Ascending aorta (tissue), 2 donors: Measurements from ENCODE around the gene ATP6V1G2. TPM values are rescaled to one million over a fixed set of nuclear protein-coding genes. Genes with fewer than 3 reads are reported as not detected.

Experiments
- DNase-seq, 2 donors: peaks; one replicate each; pipeline ENCODE4 v3.0.0-alpha.2; 2019; ENCODE audit warnings: low spot score in 2 of 2
- H3K27ac ChIP-seq, 2 donors: fragments of 200-600 bp; sonication (generic); one replicate each; pipeline ENCODE4 v1.5.1; 2016 to 2017; ENCODE audit warnings: mild to moderate bottlenecking in 1 of 2
- H3K27me3 ChIP-seq: fragments of 200-600 bp; sonication (generic); one replicate; pipeline ENCODE4 v1.5.1; 2017
- H3K36me3 ChIP-seq, 2 donors: fragments of 200-600 bp; sonication (generic); one replicate each; pipeline ENCODE4 v1.5.1; 2016
- H3K4me1 ChIP-seq, 2 donors: fragments of 200-600 bp; sonication (generic); one replicate each; pipeline ENCODE4 v1.5.1; 2016 to 2017; ENCODE audit warnings: mild to moderate bottlenecking in 1 of 2
- H3K4me3 ChIP-seq, 2 donors: fragments of 200-600 bp; sonication (generic); one replicate each; pipeline ENCODE4 v1.5.1; 2016 to 2017; ENCODE audit warnings: mild to moderate bottlenecking in 1 of 2
- H3K9me3 ChIP-seq, 2 donors: fragments of 200-600 bp; sonication (generic); one replicate each; pipeline ENCODE4 v1.5.1; 2016
- intact Hi-C: fragments of 100-400 bp; cut with DNase I; formaldehyde crosslinking; loops from one replicate; pipeline ENCODE4 v1.15.1; 2023
- total RNA-seq: library from RNA; depleted of rRNA; stranded (reverse); fragments of >200 nt; gene quantifications from one replicate; pipeline ENCODE4 v1.1.0, GENCODE V29; 2016
- TF ChIP-seq, protein P1 (sequence below), 3 experiments: fragments of 200-600 bp in 2 of 3; fragments of 450-650 bp in 1 of 3; sonication (generic) in 2 of 3; IDR thresholded peaks; one replicate each; pipeline ENCODE4 v1.5.1; 2016 to 2019; ENCODE audit warnings: antibody characterized with exemption in 3 of 3, mild to moderate bottlenecking in 1 of 3, moderate library complexity in 1 of 3

Gene ATP6V1G2
- total RNA-seq, 1 donor from 2014 or later: not detected

DNA sequence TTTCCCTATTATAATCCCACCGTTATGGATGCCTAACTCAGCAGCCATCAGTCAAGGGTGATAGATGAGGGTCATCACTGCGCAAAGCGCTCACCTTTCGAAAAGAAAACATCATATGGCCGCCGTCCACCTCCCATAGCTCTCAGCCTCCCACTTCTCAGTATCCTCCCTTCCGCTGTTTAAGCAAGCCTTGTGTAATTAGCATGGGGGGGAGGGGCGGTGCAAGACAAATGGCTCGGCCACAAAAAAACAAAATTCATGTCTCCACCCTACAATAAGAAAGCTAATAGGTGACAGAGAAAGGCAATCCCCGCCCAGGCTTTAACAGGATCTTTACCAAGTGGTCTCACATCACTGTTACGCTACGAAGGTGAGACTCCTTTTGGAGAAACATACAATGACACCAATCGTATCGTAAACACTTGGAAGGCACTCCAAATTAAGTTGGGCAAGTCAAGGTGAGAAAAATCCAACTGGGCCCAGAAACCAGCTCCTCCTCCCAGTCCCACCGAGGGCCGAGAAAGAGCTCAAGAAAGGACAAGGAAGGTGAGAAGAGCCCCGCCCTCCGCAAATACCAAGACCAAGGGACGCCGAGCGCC is 5.2 kb downstream of the ATP6V1G2 start:
- intact Hi-C loops: loop anchor here (5.0 to 10.0 kb wide), 6 partner anchors 139 to 1874 kb away; partner anchors contain the start of genes AGER, CUTA, MICA and MRPS18B
- no peaks in the 10 kb centered on the region for H3K9me3 ChIP-seq
- peaks cover 30 to 43% of the 10 kb centered on the region in 2 donors for H3K36me3 ChIP-seq
- peak overlapping the region; percentile 94 to 95 for H3K27ac ChIP-seq
- H3K27me3 ChIP-seq: no peaks in the 10 kb centered on the region
- peak overlapping the region; percentile 76 to 88 for H3K4me3 ChIP-seq
- no peak for DNase-seq
- peaks cover 13 to 32% of the 10 kb centered on the region in 2 donors for H3K4me1 ChIP-seq
- TF ChIP-seq, protein P1, sequence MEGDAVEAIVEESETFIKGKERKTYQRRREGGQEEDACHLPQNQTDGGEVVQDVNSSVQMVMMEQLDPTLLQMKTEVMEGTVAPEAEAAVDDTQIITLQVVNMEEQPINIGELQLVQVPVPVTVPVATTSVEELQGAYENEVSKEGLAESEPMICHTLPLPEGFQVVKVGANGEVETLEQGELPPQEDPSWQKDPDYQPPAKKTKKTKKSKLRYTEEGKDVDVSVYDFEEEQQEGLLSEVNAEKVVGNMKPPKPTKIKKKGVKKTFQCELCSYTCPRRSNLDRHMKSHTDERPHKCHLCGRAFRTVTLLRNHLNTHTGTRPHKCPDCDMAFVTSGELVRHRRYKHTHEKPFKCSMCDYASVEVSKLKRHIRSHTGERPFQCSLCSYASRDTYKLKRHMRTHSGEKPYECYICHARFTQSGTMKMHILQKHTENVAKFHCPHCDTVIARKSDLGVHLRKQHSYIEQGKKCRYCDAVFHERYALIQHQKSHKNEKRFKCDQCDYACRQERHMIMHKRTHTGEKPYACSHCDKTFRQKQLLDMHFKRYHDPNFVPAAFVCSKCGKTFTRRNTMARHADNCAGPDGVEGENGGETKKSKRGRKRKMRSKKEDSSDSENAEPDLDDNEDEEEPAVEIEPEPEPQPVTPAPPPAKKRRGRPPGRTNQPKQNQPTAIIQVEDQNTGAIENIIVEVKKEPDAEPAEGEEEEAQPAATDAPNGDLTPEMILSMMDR (IDR thresholded peaks at IDR 0.05): peak in 1 of 3 experiments; percentile 2

DNA sequence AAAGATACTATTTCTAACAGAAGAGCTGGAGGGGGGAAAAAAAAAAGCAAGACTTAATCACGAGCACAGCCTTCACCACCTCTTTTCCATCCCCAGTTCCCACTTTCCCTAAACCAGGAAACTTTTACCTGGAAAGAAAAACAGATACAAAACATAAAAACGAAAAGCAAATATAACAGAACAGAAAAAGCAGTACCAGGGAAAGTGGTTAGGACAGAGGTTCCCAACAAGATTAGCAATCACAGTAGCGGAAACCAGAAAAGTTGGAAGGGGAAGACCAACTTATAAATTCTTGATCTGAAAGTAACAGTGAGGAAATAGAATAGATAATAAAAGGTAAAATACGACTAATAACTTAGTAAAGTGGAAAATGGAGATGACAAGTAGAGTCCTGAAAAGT is 5.8 kb downstream of the ATP6V1G2 start:
- Histone ChIP-seq H3K9me3 (no peaks in the 10 kb centered on the region), H3K36me3 (peaks cover 36 to 48% of the 10 kb centered on the region in 2 donors), H3K27me3 (no peaks in the 10 kb centered on the region), H3K4me1 (peaks cover 13 to 32% of the 10 kb centered on the region in 2 donors), H3K27ac (peak overlapping the region; percentile 94 to 95), H3K4me3 (peak overlapping the region; percentile 76 to 88)
- intact Hi-C loops: loop anchor here (5.0 to 10.0 kb wide), 6 partner anchors 138 to 1874 kb away; partner anchors contain the start of genes AGER, CUTA, MICA and MRPS18B
- TF ChIP-seq, protein P1 (IDR thresholded peaks at IDR 0.05): no peak
- no peak for DNase-seq

DNA sequence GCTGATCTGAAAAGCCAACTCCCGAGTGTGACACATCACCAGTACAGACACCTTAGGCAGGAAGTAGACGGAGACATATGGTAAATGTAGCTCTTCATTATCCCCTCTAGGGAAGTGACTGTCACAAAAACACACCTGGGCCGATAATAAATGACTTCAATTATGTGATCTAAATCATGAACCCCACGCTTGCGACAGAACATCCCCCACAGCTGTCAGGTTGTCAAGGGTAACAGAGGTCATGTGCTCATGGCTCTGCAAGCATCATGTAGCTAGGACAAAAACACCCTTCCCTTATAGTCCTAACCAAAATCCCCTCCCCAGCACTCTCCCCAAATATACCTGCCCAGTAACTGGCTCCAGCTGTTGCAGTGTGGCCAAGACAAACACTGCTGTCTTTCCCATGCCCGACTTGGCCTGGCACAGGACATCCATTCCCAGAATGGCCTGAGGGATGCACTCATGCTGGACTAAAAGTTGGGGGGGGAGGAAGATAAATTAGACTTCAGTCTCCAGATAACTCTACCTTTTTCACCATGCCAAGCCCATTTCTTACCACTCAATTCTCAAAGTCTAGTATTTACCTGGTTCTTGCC is 7.5 kb downstream of the ATP6V1G2 start:
- TF ChIP-seq, protein P1 (IDR thresholded peaks at IDR 0.05): no peak
- Histone ChIP-seq H3K27ac (no peak overlapping the region), H3K4me3 (peak overlapping the region in 1 of 2 donors; percentile 76), H3K27me3 (no peaks in the 10 kb centered on the region), H3K4me1 (peaks cover 13 to 32% of the 10 kb centered on the region in 2 donors), H3K36me3 (peaks cover 53 to 65% of the 10 kb centered on the region in 2 donors), H3K9me3 (no peaks in the 10 kb centered on the region)
- no peak for DNase-seq
- intact Hi-C loops: no loop called here

DNA sequence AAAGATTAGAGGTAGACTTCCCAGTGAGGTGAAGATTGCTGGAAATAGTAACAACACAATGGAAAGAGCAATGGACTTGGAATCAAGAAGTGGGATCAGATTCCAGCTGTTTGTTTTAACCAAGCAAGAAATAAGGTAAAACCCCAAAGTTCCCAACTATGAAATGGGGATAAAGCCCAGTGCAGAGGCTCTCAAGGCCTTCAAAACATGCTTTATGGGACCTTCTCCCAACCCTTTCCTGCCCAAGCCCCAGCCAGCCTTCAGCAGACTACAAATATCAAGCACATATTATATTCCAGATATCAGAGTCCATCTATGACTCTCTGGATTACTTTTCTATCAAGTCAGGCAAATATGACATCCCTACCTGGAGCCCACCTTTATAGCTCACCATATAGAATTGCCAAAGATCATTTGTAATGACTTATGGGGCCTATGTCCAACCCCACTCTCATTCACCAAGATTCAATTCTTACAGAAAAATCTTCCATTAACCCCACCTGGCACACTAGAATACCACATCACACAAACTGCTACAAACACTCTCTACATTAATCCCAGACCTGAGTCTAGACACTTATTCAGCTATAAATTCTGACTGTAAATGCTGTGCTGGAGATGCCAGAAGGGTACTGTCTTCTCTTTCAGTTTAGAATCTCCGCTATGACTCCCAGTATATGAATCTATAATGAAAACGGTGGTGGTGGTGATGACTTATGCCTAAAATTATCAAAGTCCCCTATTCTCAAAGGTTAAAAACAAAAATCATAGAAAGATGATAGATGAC is 10.7 kb downstream of the ATP6V1G2 start:
- DNase-seq: no peak
- Histone ChIP-seq H3K9me3 (no peaks in the 10 kb centered on the region), H3K27me3 (no peaks in the 10 kb centered on the region), H3K4me1 (peaks cover 12 to 25% of the 10 kb centered on the region in 2 donors), H3K4me3 (no peak overlapping the region), H3K27ac (no peak overlapping the region), H3K36me3 (peaks cover 83 to 95% of the 10 kb centered on the region in 2 donors)
- TF ChIP-seq, protein P1 (IDR thresholded peaks at IDR 0.05): no peak
- intact Hi-C loops: no loop called here

DNA sequence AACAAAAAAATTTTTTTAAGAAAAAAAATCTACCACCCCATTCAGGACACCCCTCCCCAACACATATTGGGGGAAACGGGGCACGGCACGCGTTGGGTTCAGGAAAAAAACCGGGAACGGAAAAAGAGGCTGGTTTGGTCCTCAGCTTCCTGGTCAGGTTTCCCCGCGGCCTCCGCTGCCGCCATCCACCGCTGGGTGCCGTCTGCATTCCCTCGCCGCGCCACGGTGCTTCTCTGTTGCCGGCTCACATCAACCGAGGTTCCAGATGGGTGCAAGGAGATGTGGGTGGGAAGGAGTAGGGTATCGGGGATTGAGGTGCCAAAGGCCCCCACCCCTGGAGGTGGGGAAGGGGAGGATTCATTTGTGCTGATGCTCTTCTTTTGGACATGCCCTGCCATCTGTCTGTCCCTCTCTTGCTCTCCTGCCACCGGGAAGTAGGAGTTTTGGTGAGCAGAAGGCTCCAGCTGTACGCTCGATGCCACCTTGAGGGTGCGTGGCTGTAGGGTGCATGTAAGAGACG is 11.8 kb downstream of the ATP6V1G2 start:
- Histone ChIP-seq H3K4me3 (no peak overlapping the region), H3K4me1 (peaks cover under 1 to 13% of the 10 kb centered on the region in 2 donors), H3K27ac (no peak overlapping the region), H3K9me3 (no peaks in the 10 kb centered on the region), H3K36me3 (peaks cover 77 to 98% of the 10 kb centered on the region in 2 donors), H3K27me3 (no peaks in the 10 kb centered on the region)
- TF ChIP-seq, protein P1 (IDR thresholded peaks at IDR 0.05): no peak
- no peak for DNase-seq
- intact Hi-C loops: no loop called here
